GM23338 (cell line): ENCODE results near the gene ARHGAP19. TPM values are rescaled to one million over a fixed set of nuclear protein-coding genes. Genes with fewer than 3 reads are reported as not detected.
A peak's percentile ranks its signal among the peaks of the same experiment; 100 is the strongest.

Experiments
- ATAC-seq: fragments of 200-7000 bp; cut with Tn5 transposase; 3 replicates; pipeline ENCODE4 v1.9.1; 2020
- DNase-seq: peaks from one replicate; pipeline ENCODE4 v3.0.0-alpha.2; 2015; ENCODE audit warnings: low spot score
- H2AFZ ChIP-seq: fragments of 200-600 bp; sonication (generic); 2 replicates; pipeline ENCODE4 v1.8.0; 2016; ENCODE audit warnings: antibody characterized with exemption, mild to moderate bottlenecking, moderate library complexity
- H3F3A ChIP-seq: fragments of 200-600 bp; sonication (generic); replicated peaks from 2 replicates; pipeline ENCODE4 v1.8.0; 2017; ENCODE audit warnings: antibody characterized with exemption, mixed run types, low read depth
- H3K27ac ChIP-seq: fragments of 200-600 bp; sonication (generic); 2 replicates; pipeline ENCODE4 v1.6.1; 2016; ENCODE audit warnings: low read depth
- H3K27me3 ChIP-seq: fragments of 200-600 bp; sonication (generic); 2 replicates; pipeline ENCODE4 v1.8.0; 2016; ENCODE audit warnings: mild to moderate bottlenecking, mixed run types, moderate library complexity; ENCODE audit not compliant: insufficient read depth
- H3K36me3 ChIP-seq: fragments of 200-600 bp; sonication (generic); 2 replicates; pipeline ENCODE4 v1.8.0; 2016; ENCODE audit warnings: mild to moderate bottlenecking; ENCODE audit not compliant: insufficient read depth
- H3K4me1 ChIP-seq: fragments of 200-600 bp; sonication (generic); 2 replicates; pipeline ENCODE4 v1.8.0; 2016; ENCODE audit warnings: mild to moderate bottlenecking, moderate library complexity; ENCODE audit not compliant: insufficient read depth
- H3K4me2 ChIP-seq: fragments of 200-600 bp; sonication (generic); 2 replicates; pipeline ENCODE4 v1.7.1; 2017; ENCODE audit warnings: mixed run types
- H3K4me3 ChIP-seq: fragments of 200-600 bp; sonication (generic); 2 replicates; pipeline ENCODE4 v1.6.1; 2016; ENCODE audit warnings: mixed run types
- H3K79me2 ChIP-seq: fragments of 200-600 bp; sonication (generic); replicated peaks from 2 replicates; pipeline ENCODE4 v1.8.0; 2017; ENCODE audit warnings: mild to moderate bottlenecking; ENCODE audit not compliant: insufficient read depth
- H3K9me2 ChIP-seq: fragments of 200-600 bp; sonication (generic); 2 replicates; pipeline ENCODE4 v1.8.0; 2017; ENCODE audit not compliant: insufficient read depth
- H4K20me1 ChIP-seq: fragments of 200-600 bp; sonication (generic); replicated peaks from 2 replicates; pipeline ENCODE4 v1.8.0; 2017; ENCODE audit warnings: mild to moderate bottlenecking; ENCODE audit not compliant: insufficient read depth
- H3K27ac Mint-ChIP-seq: 2 replicates; pipeline ENCODE4 v1.8.0; 2020; ENCODE audit warnings: inconsistent platforms, mild to moderate bottlenecking, moderate library complexity, mixed read lengths
- H3K27me3 Mint-ChIP-seq: 3 replicates; pipeline ENCODE4 v1.8.0; 2022; ENCODE audit warnings: low read depth, mild to moderate bottlenecking, moderate library complexity, mixed read lengths, inconsistent platforms; ENCODE audit not compliant: insufficient read depth, poor library complexity
- H3K36me3 Mint-ChIP-seq: 3 replicates; pipeline ENCODE4 v1.8.0; 2021; ENCODE audit warnings: low read depth, mild to moderate bottlenecking, inconsistent platforms, moderate library complexity, mixed read lengths
- H3K4me1 Mint-ChIP-seq: 3 replicates; pipeline ENCODE4 v1.8.0; 2020; ENCODE audit warnings: mild to moderate bottlenecking, inconsistent platforms, mixed read lengths
- H3K4me3 Mint-ChIP-seq: 3 replicates; pipeline ENCODE4 v1.8.0; 2021; ENCODE audit warnings: moderate library complexity, mild to moderate bottlenecking, inconsistent platforms, mixed read lengths
- H3K9me3 Mint-ChIP-seq: 3 replicates; pipeline ENCODE4 v1.8.0; 2020; ENCODE audit warnings: moderate library complexity, mild to moderate bottlenecking, inconsistent platforms, mixed read lengths
- CREB1 ChIP-seq: fragments of 250-450 bp; sonication (Bioruptor Pico); IDR thresholded peaks from 2 replicates; pipeline ENCODE4 v1.5.0; 2020; ENCODE audit warnings: low read depth, mild to moderate bottlenecking, moderate library complexity
- CTCF ChIP-seq, 2 experiments: fragments of 200-600 bp in 1 of 2; sonication (generic) in 1 of 2; conservative IDR thresholded peaks; 2 replicates each; pipeline versions ENCODE4 v1.5.1 to v1.6.1; 2016 to 2017; ENCODE audit warnings: antibody characterized with exemption in 2 of 2, low read depth in 2 of 2, mild to moderate bottlenecking in 2 of 2, moderate library complexity in 1 of 2
- ETS1 ChIP-seq: IDR thresholded peaks from 2 replicates; pipeline ENCODE4 v1.6.1; 2016; ENCODE audit warnings: antibody characterized with exemption
- ZNF462 ChIP-seq: fragments of 250-450 bp; sonication (Bioruptor Pico); IDR thresholded peaks from 2 replicates; pipeline ENCODE4 v1.5.0; 2020; ENCODE audit warnings: mild to moderate bottlenecking, moderate library complexity
- polyA plus RNA-seq: library from polyadenylated mRNA; unstranded; fragments of >200 nt; fragmentation: Nextera tagmentation; extraction: Ambion mirVana; gene quantifications from 2 replicates; pipeline ENCODE4 v1.2.1, GENCODE V29; 2016
- total RNA-seq: library from RNA; depleted of rRNA; stranded (reverse); fragments of >200 nt; shearing (Covaris generic); gene quantifications from 2 replicates; pipeline ENCODE4 v1.2.3, GENCODE V29; 2014

The ARHGAP19 gene
- total and polyA plus RNA-seq, 2 experiments from 2014 or later: 11.5 to 38.8 TPM

GRCh38 chr10:97335188-97335619 lies 42.8 kb upstream of the ARHGAP19 start (continued):
- no peak for TF ChIP-seq ZNF462 (CRISPR knock-in tag)

DNA sequence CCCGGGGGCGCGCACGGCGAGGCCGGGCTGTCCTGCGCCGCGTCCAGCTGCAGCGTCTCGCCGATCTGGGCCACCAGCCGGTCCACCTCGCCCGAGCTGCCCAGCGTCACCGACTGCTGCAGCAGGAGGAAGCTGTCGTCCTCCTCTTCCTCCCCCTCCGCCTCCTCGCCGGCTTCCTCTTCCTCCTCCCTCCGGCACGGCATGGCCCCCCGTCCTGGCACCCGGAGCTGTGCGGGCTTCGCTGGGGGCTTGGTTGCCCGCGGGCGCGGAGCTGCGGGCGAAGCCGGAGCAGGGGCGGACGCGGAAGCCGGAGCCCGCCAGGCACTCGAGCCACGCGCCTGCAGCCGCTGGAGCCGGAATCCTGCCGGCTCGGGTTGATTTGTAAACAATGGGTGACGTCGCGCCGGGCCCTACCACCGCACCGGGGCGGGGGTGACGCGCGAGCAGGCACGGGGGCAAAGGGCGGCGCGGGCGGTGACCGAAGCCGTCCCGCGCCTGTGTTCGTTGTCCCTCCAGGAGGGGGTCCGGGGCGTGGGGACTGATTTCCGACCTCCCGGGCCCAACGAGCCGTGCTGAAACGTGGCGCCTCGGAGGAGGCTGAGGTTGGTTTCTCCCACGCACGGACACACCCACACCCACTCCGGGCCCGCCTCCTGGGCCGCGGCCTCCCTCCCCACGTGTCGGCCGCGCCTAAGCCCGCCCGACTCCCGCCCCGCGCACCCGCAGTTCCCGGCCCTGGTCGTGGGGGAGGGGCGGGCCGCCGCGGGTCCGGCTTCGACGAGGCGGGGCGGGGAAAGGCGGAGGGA lies 42.1 kb upstream of the ARHGAP19 start, which contains the start of gene FRAT2:
Gene FRAT2, minus strand, starts transcription at position 360 of the 806 bp plus-strand sequence. Its CDS starts 157 bp downstream, at position 203.
- peaks cover 53% of the 10 kb centered on the region for H3K4me1 Mint-ChIP-seq
- TF ChIP-seq CTCF (conservative IDR thresholded peaks at IDR 0.05; ENCODE audit: low read depth in 2 of 2) (no peak), ZNF462 (CRISPR knock-in tag) (no peak), CREB1 (CRISPR knock-in tag) (peak; percentile 93), ETS1 (no peak)

More for the DNA sequence above, 42.1 kb upstream of the ARHGAP19 start, which contains the start of gene FRAT2:
- peaks cover 32% of the 10 kb centered on the region for H3K36me3 Mint-ChIP-seq
- peak within 1 kb of the TSS; percentile 94 for H3K4me3 Mint-ChIP-seq
- peak; percentile 94 for DNase-seq
- peak within 1 kb of the TSS; percentile 93 for H3K4me2 ChIP-seq
- peaks cover 24% of the 10 kb centered on the region for H4K20me1 ChIP-seq
- peaks cover 23% of the 10 kb centered on the region for H3K27me3 Mint-ChIP-seq
- peak within 1 kb of the TSS; percentile 95 for H3K27ac Mint-ChIP-seq
- H3K79me2 ChIP-seq: peaks cover 43% of the 10 kb centered on the region
- H3K4me1 ChIP-seq: peaks cover 57% of the 10 kb centered on the region
- H3K9me3 Mint-ChIP-seq: no peaks in the 10 kb centered on the region
- ATAC-seq: peak; percentile 28
- no peaks in the 10 kb centered on the region for H3K9me2 ChIP-seq
- peak within 1 kb of the TSS; percentile 98 for H3K27ac ChIP-seq
- no peaks in the 10 kb centered on the region for H3K36me3 ChIP-seq
- no peak within 1 kb of the TSS for H2AFZ ChIP-seq
- no peaks in the 10 kb centered on the region for H3K27me3 ChIP-seq
- peaks cover 19% of the 10 kb centered on the region for H3F3A ChIP-seq
- H3K4me3 ChIP-seq: peak within 1 kb of the TSS; percentile 82
